B cell (primary cell): ENCODE measurements around the gene CC2D2A. TPM values are rescaled to one million over a fixed set of nuclear protein-coding genes. Genes with fewer than 3 reads are reported as not detected.

Source experiments
- ATAC-seq: fragments of 200-7000 bp; cut with Tn5 transposase; one replicate; pipeline ENCODE4 v1.10.0; 2021; ENCODE audit warnings: low read depth, mild to moderate bottlenecking, moderate number of reproducible peaks, moderate library complexity
- CTCF ChIA-PET: fragments of 350-600 bp; sonication (Branson Sonifier 250); formaldehyde crosslinking; loops from one replicate; lab custom pipeline; 2021; ENCODE audit warnings: antibody characterized with exemption, inconsistent platforms; lab: Charles Lee
- POLR2A ChIA-PET: fragments of 350-600 bp; sonication (Branson Sonifier 250); formaldehyde crosslinking; loops from one replicate; lab custom pipeline; 2021; ENCODE audit warnings: antibody characterized with exemption; lab: Charles Lee
- DNase-seq: peaks from one replicate; pipeline ENCODE4 v3.0.0; 2013
- H2AFZ ChIP-seq: 2 replicates; pipeline ENCODE4 v1.6.1; 2012; ENCODE audit warnings: mild to moderate bottlenecking, low read depth, low read length; ENCODE audit not compliant: insufficient read depth, poor library complexity, severe bottlenecking
- H3K27ac ChIP-seq, 2 donors: 1 replicate in 1 of 2; 2 replicates in 1 of 2; pipeline ENCODE4 v1.5.1; 2012 to 2013; ENCODE audit warnings: low read length in 2 of 2, mild to moderate bottlenecking in 2 of 2, moderate library complexity in 1 of 2
- H3K27me3 ChIP-seq, 4 experiments: fragments of 200-600 bp in 1 of 4; sonication (generic) in 1 of 4; replicated peaks in 1 of 4; 1 replicate in 2 of 4; 2 replicates in 2 of 4; pipeline versions ENCODE4 v1.6.1 to v1.7.0; 2013 to 2016; ENCODE audit warnings: low read length in 3 of 4, mild to moderate bottlenecking in 2 of 4, mixed read lengths in 1 of 4, moderate library complexity in 1 of 4; ENCODE audit not compliant: insufficient read depth in 4 of 4, control insufficient read depth in 3 of 4; ENCODE audit errors: control extremely low read depth in 1 of 4
- H3K36me3 ChIP-seq, 2 experiments: replicated peaks in 1 of 2; 1 replicate in 1 of 2; 2 replicates in 1 of 2; pipeline versions ENCODE4 v1.6.1 to v1.7.1; 2013; ENCODE audit warnings: low read length in 1 of 2; ENCODE audit not compliant: insufficient read depth in 2 of 2, control insufficient read depth in 1 of 2; ENCODE audit errors: control extremely low read depth in 1 of 2, extremely low read depth in 1 of 2
- H3K4me1 ChIP-seq, 2 donors: fragments of 200-600 bp in 1 of 2; sonication (generic) in 1 of 2; 1 replicate in 1 of 2; 2 replicates in 1 of 2; pipeline versions ENCODE4 v1.5.1 to v1.6.1; 2013 to 2017; ENCODE audit warnings: low read length in 2 of 2; ENCODE audit not compliant: control insufficient read depth in 2 of 2, insufficient read depth in 2 of 2
- H3K4me2 ChIP-seq: replicated peaks from 2 replicates; pipeline ENCODE3; 2012; ENCODE audit warnings: mild to moderate bottlenecking, low read depth, low read length; ENCODE audit not compliant: poor library complexity, severe bottlenecking
- H3K4me3 ChIP-seq, 5 experiments: fragments of 200-600 bp in 1 of 5; sonication (generic) in 1 of 5; 1 replicate in 3 of 5; 2 replicates in 2 of 5; pipeline versions ENCODE4 v1.5.1 to v1.7.0; 2011 to 2016; ENCODE audit warnings: low read length in 4 of 5, mild to moderate bottlenecking in 4 of 5, low read depth in 2 of 5, control low read depth in 1 of 5, moderate library complexity in 1 of 5; ENCODE audit not compliant: insufficient read depth in 1 of 5; ENCODE audit errors: control extremely low read depth in 1 of 5, extremely low read depth in 1 of 5
- H3K79me2 ChIP-seq: fragments of 200-600 bp; sonication (generic); one replicate; pipeline ENCODE4 v1.6.0; 2016; ENCODE audit warnings: low read length; ENCODE audit not compliant: control insufficient read depth, insufficient read depth
- H3K9ac ChIP-seq: fragments of 200-600 bp; sonication (generic); 2 replicates; pipeline ENCODE4 v1.6.1; 2017; ENCODE audit warnings: mild to moderate bottlenecking, low read length, moderate library complexity
- H3K9me3 ChIP-seq, 3 donors: one replicate each; pipeline versions ENCODE4 v1.6.1 to v1.7.1; 2013; ENCODE audit warnings: low read length in 2 of 3; ENCODE audit not compliant: control insufficient read depth in 2 of 3, insufficient read depth in 1 of 3; ENCODE audit errors: control extremely low read depth in 1 of 3
- H4K20me1 ChIP-seq: 2 replicates; pipeline ENCODE4 v1.6.0; 2012; ENCODE audit warnings: mild to moderate bottlenecking, low read length; ENCODE audit not compliant: insufficient read depth, control insufficient read depth, poor library complexity, severe bottlenecking
- H3K27ac Mint-ChIP-seq: one replicate; pipeline ENCODE4 v1.8.0; 2021; ENCODE audit warnings: mixed read lengths
- H3K27me3 Mint-ChIP-seq: one replicate; pipeline ENCODE4 v1.8.0; 2021; ENCODE audit warnings: mixed read lengths
- H3K4me1 Mint-ChIP-seq: one replicate; pipeline ENCODE4 v1.8.0; 2021; ENCODE audit warnings: mixed read lengths
- H3K4me3 Mint-ChIP-seq: one replicate; pipeline ENCODE4 v1.8.0; 2021; ENCODE audit warnings: mixed read lengths
- H3K9me3 Mint-ChIP-seq: one replicate; pipeline ENCODE4 v1.8.0; 2022; ENCODE audit warnings: mixed read lengths; ENCODE audit not compliant: insufficient read depth
- CTCF ChIP-seq: fragments of 200-600 bp; IDR thresholded peaks from one replicate; pipeline ENCODE4 v1.8.0; 2022; ENCODE audit warnings: antibody characterized with exemption, mild to moderate bottlenecking
- EZH2 ChIP-seq: IDR thresholded peaks from 2 replicates; pipeline ENCODE4 v1.6.1; 2012; ENCODE audit warnings: borderline replicate concordance, low read depth, mild to moderate bottlenecking, moderate library complexity, low read length; ENCODE audit not compliant: insufficient read depth, poor library complexity, severe bottlenecking
- WGBS: methylation state at CpG from one replicate; pipeline ENCODE4 v1.1.5; 2013; ENCODE audit warnings: missing lambda C conversion rate; ENCODE audit not compliant: insufficient coverage; 5-methylcytosine and 5-hydroxymethylcytosine counted together
- intact Hi-C: fragments of 100-400 bp; cut with micrococcal nuclease; formaldehyde crosslinking; loops from one replicate; pipeline ENCODE4 v1.10.0; 2022
- polyA plus RNA-seq: library from polyadenylated mRNA; depleted of rRNA; stranded (reverse); fragments of >200 nt; gene quantifications from 2 replicates; pipeline ENCODE4 v1.2.3, GENCODE V29; 2012
- total RNA-seq, 2 donors: library from RNA; stranded (reverse); fragments of 120-200 nt in 1 of 2; gene quantifications; 1 replicate in 1 of 2; 2 replicates in 1 of 2; pipeline versions ENCODE4 v1.2.3 to v1.2.4, GENCODE V29; 2013 to 2022

The CC2D2A gene
- total and polyA plus RNA-seq, 2 donors (not counting 1 experiment from before 2014, with no cell fraction given): not detected

GRCh38 chr4:15444276-15444675, 25.4 kb upstream of the CC2D2A start:
- H3K9me3 ChIP-seq: no peaks in the 10 kb centered on the region
- no peak overlapping the region for H3K4me3 ChIP-seq
- H2AFZ ChIP-seq: no peak overlapping the region
- ChIA-PET POLR2A (no interaction called here), CTCF (interaction anchor here (1.0 to 6.7 kb wide), 2 partner anchors 13 to 17 kb away, joined by 3 to 31 read pairs; partner anchors contain the start of gene C1QTNF7)
- Mint-ChIP-seq H3K27ac (no peak overlapping the region), H3K4me1 (no peaks in the 10 kb centered on the region), H3K27me3 (peaks cover 9% of the 10 kb centered on the region), H3K9me3 (no peaks in the 10 kb centered on the region), H3K4me3 (no peak overlapping the region)
- H3K27me3 ChIP-seq: no peaks in the 10 kb centered on the region
- no peaks in the 10 kb centered on the region for H3K79me2 ChIP-seq
- no peak overlapping the region for H3K4me2 ChIP-seq
- H3K36me3 ChIP-seq: no peaks in the 10 kb centered on the region
- ATAC-seq (no peak), DNase-seq (no peak)
- TF ChIP-seq CTCF (no peak), EZH2 (no peak)
- intact Hi-C loops: no loop called here
- H3K27ac ChIP-seq: no peak overlapping the region
- no peaks in the 10 kb centered on the region for H3K4me1 ChIP-seq
- H4K20me1 ChIP-seq: no peaks in the 10 kb centered on the region
- 97% methylated on average over 4 of the region's 7 CpGs for WGBS
- H3K9ac ChIP-seq: no peak overlapping the region

GRCh38 chr4:15444879-15445547, 24.7 kb upstream of the CC2D2A start:
- ATAC-seq: no peak
- CTCF ChIA-PET: interaction anchor here (6.7 kb wide), 1 partner anchor 12 kb away, joined by 31 read pairs; no protein-coding TSS in a partner anchor
- TF ChIP-seq CTCF: no peak
- no peak for TF ChIP-seq EZH2
- WGBS: no CpG with 5 or more reads among the region's 4 CpGs
- Histone ChIP-seq H3K27me3 (no peaks in the 10 kb centered on the region), H3K9me3 (no peaks in the 10 kb centered on the region), H3K4me2 (no peak overlapping the region), H3K4me1 (no peaks in the 10 kb centered on the region), H3K4me3 (no peak overlapping the region), H3K36me3 (no peaks in the 10 kb centered on the region), H3K9ac (no peak overlapping the region), H3K79me2 (no peaks in the 10 kb centered on the region), H4K20me1 (no peaks in the 10 kb centered on the region), H2AFZ (no peak overlapping the region), H3K27ac (no peak overlapping the region)
- DNase-seq: no peak
- H3K4me3 Mint-ChIP-seq: no peak overlapping the region
- no peaks in the 10 kb centered on the region for H3K9me3 Mint-ChIP-seq
- POLR2A ChIA-PET: no interaction called here
- no peak overlapping the region for H3K27ac Mint-ChIP-seq
- H3K27me3 Mint-ChIP-seq: peaks cover 10% of the 10 kb centered on the region
- no peaks in the 10 kb centered on the region for H3K4me1 Mint-ChIP-seq
- intact Hi-C loops: no loop called here
